ENCODE data around the gene ZNF358. TPM values are rescaled to one million over a fixed set of nuclear protein-coding genes. Genes with fewer than 3 reads are reported as not detected.
A peak's percentile ranks its signal among the peaks of the same experiment; 100 is the strongest.

ZNF358 gene
- total and polyA plus RNA-seq, 2 of the 13 experiments (the other 11 are each of a cell fraction or from before 2014, with no cell fraction given): 9.1 to 37.0 TPM

DNA sequence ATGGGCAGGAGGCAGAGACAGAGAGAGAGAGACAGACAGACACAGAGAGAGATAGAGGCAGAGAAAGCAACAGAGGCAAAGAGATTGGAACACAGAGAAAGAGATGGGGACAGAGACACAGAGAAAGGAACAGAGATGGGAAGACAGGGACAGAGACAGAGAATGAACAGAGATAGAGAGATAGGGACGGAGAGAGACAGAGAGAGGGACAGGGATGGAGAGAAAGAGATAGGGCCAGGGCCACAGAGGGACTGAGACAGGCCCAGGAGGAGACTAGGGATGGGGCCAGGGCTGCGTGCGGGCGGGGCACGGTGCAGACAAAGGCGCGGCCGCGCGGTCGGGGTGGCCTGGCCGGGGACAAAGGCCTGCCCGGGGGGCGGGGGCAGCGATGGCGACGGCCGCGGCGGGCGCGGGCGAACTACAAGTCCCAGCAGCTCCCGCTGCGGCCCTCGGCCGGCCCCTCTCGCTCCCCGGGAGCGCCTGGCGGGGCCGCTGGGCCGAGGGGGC lies at the start of gene ZNF358 (continued):
- TF ChIP-seq, protein P1, sequence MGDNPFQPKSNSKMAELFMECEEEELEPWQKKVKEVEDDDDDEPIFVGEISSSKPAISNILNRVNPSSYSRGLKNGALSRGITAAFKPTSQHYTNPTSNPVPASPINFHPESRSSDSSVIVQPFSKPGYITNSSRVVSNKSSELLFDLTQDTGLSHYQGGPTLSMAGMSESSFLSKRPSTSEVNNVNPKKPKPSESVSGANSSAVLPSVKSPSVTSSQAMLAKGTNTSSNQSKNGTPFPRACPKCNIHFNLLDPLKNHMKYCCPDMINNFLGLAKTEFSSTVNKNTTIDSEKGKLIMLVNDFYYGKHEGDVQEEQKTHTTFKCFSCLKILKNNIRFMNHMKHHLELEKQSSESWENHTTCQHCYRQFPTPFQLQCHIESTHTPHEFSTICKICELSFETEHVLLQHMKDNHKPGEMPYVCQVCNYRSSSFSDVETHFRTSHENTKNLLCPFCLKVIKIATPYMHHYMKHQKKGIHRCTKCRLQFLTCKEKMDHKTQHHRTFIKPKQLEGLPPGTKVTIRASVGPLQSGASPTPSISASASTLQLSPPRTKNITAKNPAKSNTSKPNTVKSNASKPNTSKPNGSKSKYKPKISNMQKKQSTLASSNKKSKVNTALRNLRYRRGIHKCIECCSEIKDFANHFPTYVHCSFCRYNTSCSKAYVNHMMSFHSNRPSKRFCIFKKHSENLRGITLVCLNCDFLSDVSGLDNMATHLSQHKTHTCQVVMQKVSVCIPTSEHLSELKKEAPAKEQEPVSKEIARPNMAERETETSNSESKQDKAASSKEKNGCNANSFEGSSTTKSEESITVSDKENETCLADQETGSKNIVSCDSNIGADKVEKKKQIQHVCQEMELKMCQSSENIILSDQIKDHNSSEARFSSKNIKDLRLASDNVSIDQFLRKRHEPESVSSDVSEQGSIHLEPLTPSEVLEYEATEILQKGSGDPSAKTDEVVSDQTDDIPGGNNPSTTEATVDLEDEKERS (CRISPR knock-in tag; IDR thresholded peaks at IDR 0.05): no peak
- TF ChIP-seq ZNF552 (CRISPR knock-in tag; IDR thresholded peaks at IDR 0.05; ENCODE audit: borderline replicate concordance) (no peak), MED8 (CRISPR knock-in tag; IDR thresholded peaks at IDR 0.05; ENCODE audit: insufficient replicate concordance) (no peak), EED (CRISPR knock-in tag; IDR thresholded peaks at IDR 0.05) (no peak), BORCS8-MEF2B (CRISPR knock-in tag; IDR thresholded peaks at IDR 0.05) (no peak), ZNF468 (CRISPR knock-in tag; IDR thresholded peaks at IDR 0.05) (no peak), ZBTB7A (CRISPR knock-in tag; IDR thresholded peaks at IDR 0.05) (no peak), ZNF572 (CRISPR knock-in tag; IDR thresholded peaks at IDR 0.05) (no peak), ZNF709 (CRISPR knock-in tag; IDR thresholded peaks at IDR 0.05) (peak; percentile 45; the same call in 1 of the 2 replicates), PRMT3 (CRISPR knock-in tag; IDR thresholded peaks at IDR 0.05; ENCODE audit: borderline replicate concordance, low read depth) (no peak), ATF1 (CRISPR knock-in tag; IDR thresholded peaks at IDR 0.05) (no peak), DR1 (CRISPR knock-in tag; IDR thresholded peaks at IDR 0.05) (no peak; the same call in 1 of the 2 replicates), RAD21 (CRISPR knock-in tag; IDR thresholded peaks at IDR 0.05) (no peak), TAF15 (IDR thresholded peaks at IDR 0.05; ENCODE audit: low read depth, low read length, poor library complexity, severe bottlenecking) (no peak), GLI4 (CRISPR knock-in tag; IDR thresholded peaks at IDR 0.05; ENCODE audit: borderline replicate concordance) (no peak), PITX1 (CRISPR knock-in tag; IDR thresholded peaks at IDR 0.05) (no peak), SOX13 (IDR thresholded peaks at IDR 0.05) (no peak), SOX13 (CRISPR knock-in tag; conservative IDR thresholded peaks at IDR 0.05 in 1 of 2, IDR thresholded peaks at IDR 0.05 in 1 of 2) (peak in 1 of 2 experiments; percentile 71; a peak in 2 of 4 replicates)
- TF ChIP-seq, protein P2, sequence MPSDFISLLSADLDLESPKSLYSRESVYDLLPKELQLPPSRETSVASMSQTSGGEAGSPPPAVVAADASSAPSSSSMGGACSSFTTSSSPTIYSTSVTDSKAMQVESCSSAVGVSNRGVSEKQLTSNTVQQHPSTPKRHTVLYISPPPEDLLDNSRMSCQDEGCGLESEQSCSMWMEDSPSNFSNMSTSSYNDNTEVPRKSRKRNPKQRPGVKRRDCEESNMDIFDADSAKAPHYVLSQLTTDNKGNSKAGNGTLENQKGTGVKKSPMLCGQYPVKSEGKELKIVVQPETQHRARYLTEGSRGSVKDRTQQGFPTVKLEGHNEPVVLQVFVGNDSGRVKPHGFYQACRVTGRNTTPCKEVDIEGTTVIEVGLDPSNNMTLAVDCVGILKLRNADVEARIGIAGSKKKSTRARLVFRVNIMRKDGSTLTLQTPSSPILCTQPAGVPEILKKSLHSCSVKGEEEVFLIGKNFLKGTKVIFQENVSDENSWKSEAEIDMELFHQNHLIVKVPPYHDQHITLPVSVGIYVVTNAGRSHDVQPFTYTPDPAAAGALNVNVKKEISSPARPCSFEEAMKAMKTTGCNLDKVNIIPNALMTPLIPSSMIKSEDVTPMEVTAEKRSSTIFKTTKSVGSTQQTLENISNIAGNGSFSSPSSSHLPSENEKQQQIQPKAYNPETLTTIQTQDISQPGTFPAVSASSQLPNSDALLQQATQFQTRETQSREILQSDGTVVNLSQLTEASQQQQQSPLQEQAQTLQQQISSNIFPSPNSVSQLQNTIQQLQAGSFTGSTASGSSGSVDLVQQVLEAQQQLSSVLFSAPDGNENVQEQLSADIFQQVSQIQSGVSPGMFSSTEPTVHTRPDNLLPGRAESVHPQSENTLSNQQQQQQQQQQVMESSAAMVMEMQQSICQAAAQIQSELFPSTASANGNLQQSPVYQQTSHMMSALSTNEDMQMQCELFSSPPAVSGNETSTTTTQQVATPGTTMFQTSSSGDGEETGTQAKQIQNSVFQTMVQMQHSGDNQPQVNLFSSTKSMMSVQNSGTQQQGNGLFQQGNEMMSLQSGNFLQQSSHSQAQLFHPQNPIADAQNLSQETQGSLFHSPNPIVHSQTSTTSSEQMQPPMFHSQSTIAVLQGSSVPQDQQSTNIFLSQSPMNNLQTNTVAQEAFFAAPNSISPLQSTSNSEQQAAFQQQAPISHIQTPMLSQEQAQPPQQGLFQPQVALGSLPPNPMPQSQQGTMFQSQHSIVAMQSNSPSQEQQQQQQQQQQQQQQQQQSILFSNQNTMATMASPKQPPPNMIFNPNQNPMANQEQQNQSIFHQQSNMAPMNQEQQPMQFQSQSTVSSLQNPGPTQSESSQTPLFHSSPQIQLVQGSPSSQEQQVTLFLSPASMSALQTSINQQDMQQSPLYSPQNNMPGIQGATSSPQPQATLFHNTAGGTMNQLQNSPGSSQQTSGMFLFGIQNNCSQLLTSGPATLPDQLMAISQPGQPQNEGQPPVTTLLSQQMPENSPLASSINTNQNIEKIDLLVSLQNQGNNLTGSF (CRISPR knock-in tag; IDR thresholded peaks at IDR 0.05): no peak
- TF ChIP-seq, protein P3, sequence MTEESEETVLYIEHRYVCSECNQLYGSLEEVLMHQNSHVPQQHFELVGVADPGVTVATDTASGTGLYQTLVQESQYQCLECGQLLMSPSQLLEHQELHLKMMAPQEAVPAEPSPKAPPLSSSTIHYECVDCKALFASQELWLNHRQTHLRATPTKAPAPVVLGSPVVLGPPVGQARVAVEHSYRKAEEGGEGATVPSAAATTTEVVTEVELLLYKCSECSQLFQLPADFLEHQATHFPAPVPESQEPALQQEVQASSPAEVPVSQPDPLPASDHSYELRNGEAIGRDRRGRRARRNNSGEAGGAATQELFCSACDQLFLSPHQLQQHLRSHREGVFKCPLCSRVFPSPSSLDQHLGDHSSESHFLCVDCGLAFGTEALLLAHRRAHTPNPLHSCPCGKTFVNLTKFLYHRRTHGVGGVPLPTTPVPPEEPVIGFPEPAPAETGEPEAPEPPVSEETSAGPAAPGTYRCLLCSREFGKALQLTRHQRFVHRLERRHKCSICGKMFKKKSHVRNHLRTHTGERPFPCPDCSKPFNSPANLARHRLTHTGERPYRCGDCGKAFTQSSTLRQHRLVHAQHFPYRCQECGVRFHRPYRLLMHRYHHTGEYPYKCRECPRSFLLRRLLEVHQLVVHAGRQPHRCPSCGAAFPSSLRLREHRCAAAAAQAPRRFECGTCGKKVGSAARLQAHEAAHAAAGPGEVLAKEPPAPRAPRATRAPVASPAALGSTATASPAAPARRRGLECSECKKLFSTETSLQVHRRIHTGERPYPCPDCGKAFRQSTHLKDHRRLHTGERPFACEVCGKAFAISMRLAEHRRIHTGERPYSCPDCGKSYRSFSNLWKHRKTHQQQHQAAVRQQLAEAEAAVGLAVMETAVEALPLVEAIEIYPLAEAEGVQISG (CRISPR knock-in tag; IDR thresholded peaks at IDR 0.05): peak; percentile 69

Measured in HepG2 (cell line).